ENCODE results near the gene FNDC3B.

DNA sequence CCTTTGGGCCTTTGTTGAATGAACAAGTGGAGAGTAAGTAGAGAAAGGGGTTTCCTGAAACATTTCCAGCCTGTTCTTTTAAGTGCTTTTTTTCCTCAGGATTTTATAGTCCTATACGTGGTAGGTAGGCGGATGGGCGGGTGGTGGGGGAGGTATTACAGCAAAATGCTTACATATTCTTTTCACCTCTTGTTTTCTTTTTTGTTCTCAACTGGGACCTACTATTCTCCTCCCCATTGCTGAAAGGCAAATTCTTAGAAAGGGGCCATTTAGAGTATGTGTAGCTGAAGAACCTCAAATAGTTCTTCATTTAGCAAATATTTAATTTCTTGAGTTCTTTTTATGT, 135.8 kb downstream of the FNDC3B start:
- TF ChIP-seq CTCF (IDR thresholded peaks at IDR 0.05) (no peak), POLR2A (IDR thresholded peaks at IDR 0.05) (no peak)

Data from testis (tissue), 2 donors.